Measurements from ENCODE around the gene MRPL33. TPM values are rescaled to one million over a fixed set of nuclear protein-coding genes. Genes with fewer than 3 reads are reported as not detected.

The MRPL33 gene
- total RNA-seq, 1 donor from 2014 or later = 27.4 TPM

- ChIA-PET CTCF (no interaction called here), POLR2A (interaction anchor here (1.4 to 2.3 kb wide), 2 partner anchors 118 to 120 kb away, joined by 4 to 15 read pairs; partner anchors contain the start of genes BABAM2 and RBKS)
- Mint-ChIP-seq H3K4me3 (peak overlapping the region; percentile 100), H3K9me3 (no peaks in the 10 kb centered on the region), H3K36me3 (ENCODE audit: low read depth) (peaks cover 33% of the 10 kb centered on the region), H3K27me3 (peaks cover 16% of the 10 kb centered on the region), H3K4me1 (peaks cover 28% of the 10 kb centered on the region), H3K27ac (peak overlapping the region; percentile 98)
- intact Hi-C loops (cut with micrococcal nuclease) = loop anchor here (1.0 to 10.0 kb wide), 3 partner anchors 119 to 1124 kb away; partner anchors contain the start of genes BABAM2, FOSL2, RBKS and WDR43
- DNase-seq (no peak), ATAC-seq (ENCODE audit: low read depth) (peak; percentile 35)
- no peak for TF ChIP-seq CTCF (IDR thresholded peaks at IDR 0.05)
Observed at GRCh38 chr2:27771202-27771547, 344 bp upstream of the MRPL33 start.

- Mint-ChIP-seq H3K27me3 (peaks cover 11% of the 10 kb centered on the region), H3K36me3 (ENCODE audit: low read depth) (peaks cover 45% of the 10 kb centered on the region), H3K27ac (no peak overlapping the region), H3K4me1 (peaks cover 30% of the 10 kb centered on the region), H3K9me3 (no peaks in the 10 kb centered on the region), H3K4me3 (peak overlapping the region; percentile 67)
- CTCF ChIA-PET = interaction anchor here (1.1 to 1.4 kb wide), 2 partner anchors 19 to 89 kb away, joined by 3 to 4 read pairs; no protein-coding TSS in a partner anchor
- TF ChIP-seq CTCF (IDR thresholded peaks at IDR 0.05) = no peak
- intact Hi-C loops (cut with micrococcal nuclease) = loop anchor here (5.0 to 10.0 kb wide), 2 partner anchors 619 to 1122 kb away; partner anchors contain the start of genes FOSL2 and WDR43
- DNase-seq (no peak), ATAC-seq (ENCODE audit: low read depth) (no peak)
- POLR2A ChIA-PET = interaction anchor here (0.6 to 2.3 kb wide), 4 partner anchors 54 to 790 kb away, joined by 3 to 15 read pairs (median 4); partner anchors contain the start of genes BABAM2 and RBKS
Observed at GRCh38 chr2:27772804-27773203, 1.3 kb downstream of the MRPL33 start.

GRCh38 chr2:27773959-27774358 lies 2.4 kb downstream of the MRPL33 start:
- no peak overlapping the region for H3K4me3 Mint-ChIP-seq
- intact Hi-C loops (cut with micrococcal nuclease) = loop anchor here (5.0 to 10.0 kb wide), 2 partner anchors 618 to 1121 kb away; partner anchors contain the start of genes FOSL2 and WDR43
- ATAC-seq (ENCODE audit: low read depth) = no peak
- DNase-seq = no peak
- ChIA-PET CTCF (no interaction called here), POLR2A (no interaction called here)
- no peaks in the 10 kb centered on the region for H3K9me3 Mint-ChIP-seq
- H3K4me1 Mint-ChIP-seq = peaks cover 34% of the 10 kb centered on the region
- peaks cover 53% of the 10 kb centered on the region for H3K36me3 Mint-ChIP-seq (ENCODE audit: low read depth)
- TF ChIP-seq CTCF (IDR thresholded peaks at IDR 0.05) = no peak
- no peak overlapping the region for H3K27ac Mint-ChIP-seq
- peaks cover 6% of the 10 kb centered on the region for H3K27me3 Mint-ChIP-seq

GRCh38 chr2:27776097-27776496 lies 4.6 kb downstream of the MRPL33 start:
- ATAC-seq (ENCODE audit: low read depth) (no peak), DNase-seq (no peak)
- Mint-ChIP-seq H3K4me1 (peaks cover 30% of the 10 kb centered on the region), H3K36me3 (ENCODE audit: low read depth) (peaks cover 70% of the 10 kb centered on the region), H3K4me3 (no peak overlapping the region), H3K9me3 (no peaks in the 10 kb centered on the region), H3K27me3 (no peaks in the 10 kb centered on the region), H3K27ac (no peak overlapping the region)
- intact Hi-C loops (cut with micrococcal nuclease) = loop anchor here (10.0 kb wide), 1 partner anchor 1119 kb away; the partner anchor contains the start of gene WDR43
- TF ChIP-seq CTCF (IDR thresholded peaks at IDR 0.05) = no peak
- CTCF ChIA-PET = interaction anchor here (0.6 kb wide), 1 partner anchor 685 kb away, joined by 3 read pairs; no protein-coding TSS in a partner anchor
- POLR2A ChIA-PET = no interaction called here

GRCh38 chr2:27776696-27777095 lies 5.2 kb downstream of the MRPL33 start:
- ChIA-PET CTCF (interaction anchor here (0.6 kb wide), 1 partner anchor 684 kb away, joined by 3 read pairs; no protein-coding TSS in a partner anchor), POLR2A (no interaction called here)
- peaks cover 28% of the 10 kb centered on the region for H3K4me1 Mint-ChIP-seq
- DNase-seq = no peak
- intact Hi-C loops (cut with micrococcal nuclease) = loop anchor here (10.0 kb wide), 1 partner anchor 1118 kb away; the partner anchor contains the start of gene WDR43
- peaks cover 69% of the 10 kb centered on the region for H3K36me3 Mint-ChIP-seq (ENCODE audit: low read depth)
- no peak for ATAC-seq (ENCODE audit: low read depth)
- TF ChIP-seq CTCF (IDR thresholded peaks at IDR 0.05) = no peak
- no peaks in the 10 kb centered on the region for H3K9me3 Mint-ChIP-seq
- H3K4me3 Mint-ChIP-seq = no peak overlapping the region
- no peak overlapping the region for H3K27ac Mint-ChIP-seq
- H3K27me3 Mint-ChIP-seq = no peaks in the 10 kb centered on the region
